ENCODE results near the gene BPIFB1.

The BPIFB1 gene

DNA sequence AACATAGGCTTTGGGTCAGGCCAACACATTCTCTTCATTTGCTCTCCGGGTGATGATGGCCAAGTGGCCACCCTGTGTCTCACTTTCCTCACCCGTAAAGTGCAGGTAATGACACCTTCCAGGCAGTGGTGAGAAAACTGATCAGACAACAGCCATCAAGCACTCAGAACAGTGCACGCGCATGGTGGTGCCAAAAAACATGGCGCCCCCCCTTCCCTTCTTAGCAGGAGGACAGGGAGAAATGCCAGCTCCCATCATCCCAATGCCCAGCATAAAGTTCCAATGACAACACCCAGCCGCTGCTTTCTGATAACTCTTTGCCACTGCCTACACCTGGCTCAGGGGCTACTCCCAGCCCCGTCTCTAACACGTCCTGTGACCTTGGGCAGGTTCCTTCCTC, 8.4 kb downstream of the BPIFB1 start:
- in situ Hi-C loops (cut with HindIII; ENCODE audit: low sequenced_read_pairs): loop anchor here (25.0 kb wide), 1 partner anchor 379 kb away; no protein-coding TSS in a partner anchor

DNA sequence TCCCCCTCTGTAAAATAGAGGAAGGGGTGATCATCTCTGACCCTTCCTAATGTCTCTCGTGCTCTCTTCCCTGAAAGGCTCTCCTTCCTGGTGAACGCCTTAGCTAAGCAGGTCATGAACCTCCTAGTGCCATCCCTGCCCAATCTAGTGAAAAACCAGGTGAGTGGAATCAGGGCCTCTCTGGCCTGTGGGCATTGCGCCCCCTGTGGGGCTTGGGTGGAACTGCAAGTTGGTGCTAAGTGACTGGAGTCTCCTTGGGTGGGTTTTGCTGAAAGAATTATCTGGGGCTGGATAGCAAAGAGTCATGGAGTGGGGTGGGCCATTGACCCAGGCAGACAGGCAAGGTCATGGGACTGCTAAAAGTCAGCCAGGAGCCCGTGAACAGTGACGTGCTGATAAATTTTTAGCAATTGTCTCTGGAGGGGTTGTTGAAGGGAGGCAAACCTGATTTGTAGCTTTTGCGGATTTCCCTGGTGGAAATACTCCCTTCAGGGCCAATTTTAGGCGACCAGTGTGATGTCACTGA, 8.9 kb downstream of the BPIFB1 start:
- in situ Hi-C loops (cut with HindIII; ENCODE audit: low sequenced_read_pairs): loop anchor here (25.0 kb wide), 1 partner anchor 380 kb away; no protein-coding TSS in a partner anchor

DNA sequence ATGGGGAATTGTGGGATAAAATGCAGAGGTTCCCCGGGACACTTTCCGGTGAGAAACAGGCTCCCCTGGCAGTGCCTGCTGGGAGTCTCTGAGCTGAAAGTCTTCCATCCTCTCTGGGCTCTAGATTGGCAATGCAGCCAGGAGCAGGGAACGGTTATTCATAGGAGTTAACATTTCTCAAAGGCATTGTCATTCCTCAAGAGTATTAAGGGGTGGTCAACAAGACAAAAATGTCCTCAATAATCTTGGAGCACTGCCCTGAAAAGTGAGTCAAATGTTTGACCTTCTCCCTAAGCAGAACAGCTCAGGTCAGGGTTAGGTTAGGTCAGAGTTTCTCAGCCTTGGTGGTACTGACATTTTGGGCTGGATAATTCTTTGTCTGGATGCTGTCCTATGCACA, 13.2 kb downstream of the BPIFB1 start:
- in situ Hi-C loops (cut with HindIII; ENCODE audit: low sequenced_read_pairs): loop anchor here (25.0 kb wide), 1 partner anchor 384 kb away; no protein-coding TSS in a partner anchor

DNA sequence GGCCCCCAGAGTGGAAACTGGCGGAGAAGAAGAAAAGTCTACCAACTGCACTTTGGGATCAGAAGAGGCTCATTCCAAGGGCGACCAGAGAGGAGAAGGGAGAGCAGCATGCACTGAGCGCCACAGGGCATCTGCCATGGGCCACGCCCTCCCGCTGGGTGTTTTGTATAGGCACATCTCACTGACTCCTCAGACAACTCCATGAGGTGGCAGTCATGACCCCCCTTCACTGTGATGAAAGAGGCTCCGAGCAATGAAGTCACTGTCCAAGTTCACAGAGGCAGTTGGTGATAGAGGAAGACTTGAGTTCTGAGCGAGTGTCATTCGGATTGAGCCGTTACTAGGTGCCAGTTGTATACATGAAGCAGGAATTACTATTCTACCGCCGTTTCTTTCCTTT, 15.4 kb downstream of the BPIFB1 start:
- in situ Hi-C loops (cut with HindIII; ENCODE audit: low sequenced_read_pairs): loop anchor here (25.0 kb wide), 1 partner anchor 386 kb away; no protein-coding TSS in a partner anchor

DNA sequence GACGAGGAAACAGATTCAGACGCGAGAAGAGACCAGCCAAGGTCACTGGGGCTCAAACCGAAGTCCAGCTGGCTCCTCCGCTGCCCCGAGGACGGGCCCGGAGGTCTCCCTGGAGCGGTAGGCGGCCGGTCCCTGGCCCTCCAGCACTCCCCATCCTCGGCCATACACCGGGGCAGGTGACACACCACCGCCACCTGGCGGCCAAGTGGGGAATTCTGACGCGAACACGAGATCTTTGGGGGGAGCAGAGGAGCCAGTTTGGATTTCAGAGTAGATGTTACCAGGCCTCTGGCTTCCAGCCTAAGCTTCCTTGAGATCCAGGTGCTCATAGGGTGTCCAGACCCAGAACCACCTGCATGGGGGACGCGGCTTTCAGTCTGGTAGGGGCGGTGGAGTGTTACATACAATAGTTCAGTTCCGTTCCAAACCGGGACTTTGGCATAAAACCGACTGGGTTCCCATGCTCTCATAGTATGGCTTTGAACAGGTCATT, 16.1 kb downstream of the BPIFB1 start:
- in situ Hi-C loops (cut with HindIII; ENCODE audit: low sequenced_read_pairs): loop anchor here (25.0 kb wide), 1 partner anchor 387 kb away; no protein-coding TSS in a partner anchor

DNA sequence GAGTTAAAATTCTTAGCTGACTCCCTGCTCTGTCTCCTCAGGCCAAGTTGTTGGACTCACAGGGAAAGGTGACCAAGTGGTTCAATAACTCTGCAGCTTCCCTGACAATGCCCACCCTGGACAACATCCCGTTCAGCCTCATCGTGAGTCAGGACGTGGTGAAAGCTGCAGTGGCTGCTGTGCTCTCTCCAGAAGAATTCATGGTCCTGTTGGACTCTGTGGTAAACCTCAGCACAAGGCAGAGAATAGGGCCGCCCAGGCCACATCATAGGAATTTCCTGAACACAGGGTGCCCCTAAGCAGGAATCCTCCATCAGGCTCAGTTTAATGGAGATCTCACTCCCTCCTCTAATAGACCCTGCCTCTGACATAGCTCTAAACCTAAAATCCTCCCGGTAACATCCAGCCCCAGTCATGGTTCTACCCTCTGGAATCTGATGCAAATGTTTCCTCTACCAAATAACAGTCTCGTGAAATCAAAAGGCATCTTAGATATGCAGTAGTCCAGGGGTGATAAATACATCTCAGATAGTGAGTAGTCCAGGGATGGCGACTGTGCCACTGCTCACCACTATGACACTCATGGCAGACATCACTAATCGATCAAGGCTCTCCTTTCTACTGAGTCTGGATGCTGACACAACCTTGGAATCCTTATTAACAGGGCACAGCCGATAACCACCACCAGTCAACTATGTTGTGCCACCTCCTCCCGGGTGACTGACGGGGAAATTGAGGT, 18.3 kb downstream of the BPIFB1 start:
- in situ Hi-C loops (cut with HindIII; ENCODE audit: low sequenced_read_pairs): no loop called here

DNA sequence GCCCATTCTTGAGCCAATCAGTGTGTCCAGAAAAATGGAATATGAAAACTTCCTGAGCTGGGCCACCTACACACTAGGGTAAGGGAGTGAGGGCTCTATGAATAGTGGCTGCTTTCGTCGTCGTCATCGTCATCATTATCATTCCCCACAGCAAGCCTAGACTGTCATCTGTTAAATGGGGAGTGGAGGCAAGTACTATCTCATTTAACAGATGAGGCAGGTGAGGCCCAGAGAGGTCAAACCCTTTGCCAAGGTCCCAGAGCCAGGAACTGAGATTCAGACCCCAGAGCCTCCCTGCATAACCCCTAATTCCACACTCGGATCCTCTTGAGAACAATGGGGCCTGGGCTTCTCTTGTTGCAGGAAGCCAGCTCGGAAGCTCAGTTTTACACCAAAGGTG, 20.6 kb downstream of the BPIFB1 start:
- in situ Hi-C loops (cut with HindIII; ENCODE audit: low sequenced_read_pairs): no loop called here

DNA sequence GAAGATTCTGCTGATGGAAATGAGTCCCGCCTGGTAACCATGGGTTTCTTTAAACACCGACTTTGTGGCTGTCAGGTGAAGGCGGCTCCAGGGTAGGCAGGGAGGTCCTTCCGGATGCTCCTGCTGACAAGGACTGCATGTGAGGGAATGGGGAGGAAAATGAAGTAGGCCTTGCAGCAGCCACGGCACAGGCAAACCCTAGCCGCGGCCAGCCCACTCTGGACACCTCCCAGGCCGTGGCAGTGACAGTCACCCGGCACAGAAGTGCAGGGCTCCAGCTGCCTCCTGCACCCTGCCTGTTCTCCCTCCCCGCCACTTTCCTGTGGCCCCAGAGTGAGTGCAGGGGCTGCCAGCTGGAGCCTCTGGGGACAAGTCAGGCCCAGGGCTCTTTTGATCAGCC, 21.0 kb downstream of the BPIFB1 start:
- in situ Hi-C loops (cut with HindIII; ENCODE audit: low sequenced_read_pairs): no loop called here

DNA sequence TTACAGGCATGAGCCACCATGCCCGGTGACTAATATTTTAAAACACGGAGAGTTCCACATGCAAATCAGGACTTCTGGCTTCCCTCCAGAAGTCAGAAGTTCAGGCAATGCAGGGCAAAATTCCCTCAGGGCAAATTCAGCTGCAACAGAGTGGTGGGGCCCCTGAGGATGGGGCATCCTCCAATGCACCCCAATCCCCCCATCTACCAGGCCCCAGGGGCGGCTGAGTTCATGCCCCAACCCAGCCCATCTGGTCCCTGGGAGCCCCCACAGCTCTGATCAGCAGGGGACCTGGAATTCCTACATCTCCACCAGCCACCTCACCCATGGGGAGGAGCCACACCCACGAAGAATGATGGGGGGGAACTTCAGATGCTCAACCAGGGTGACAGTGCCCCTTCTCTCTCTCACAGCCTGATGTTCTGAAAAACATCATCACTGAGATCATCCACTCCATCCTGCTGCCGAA, 22.6 kb downstream of the BPIFB1 start:
- in situ Hi-C loops (cut with HindIII; ENCODE audit: low sequenced_read_pairs): no loop called here

DNA sequence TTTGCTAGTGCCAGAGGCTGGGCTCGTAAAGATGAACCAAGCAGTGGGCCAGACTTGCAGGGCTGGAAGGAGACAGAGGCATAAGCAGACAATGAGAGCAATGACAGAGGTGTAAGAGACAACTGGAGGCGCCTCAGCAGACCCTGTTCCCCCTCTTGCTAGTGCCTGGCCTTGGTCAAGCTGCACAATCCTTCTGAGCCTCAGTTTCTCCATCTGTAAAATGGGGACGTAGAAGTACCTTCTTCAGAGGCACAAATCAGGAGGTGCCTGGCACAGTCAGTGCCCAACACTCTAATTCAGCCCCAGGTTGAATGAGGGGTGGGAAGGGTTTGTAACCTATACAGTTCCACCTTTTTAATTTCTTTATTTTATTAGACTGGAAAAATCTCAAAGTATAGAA, 23.2 kb downstream of the BPIFB1 start:
- in situ Hi-C loops (cut with HindIII; ENCODE audit: low sequenced_read_pairs): no loop called here

DNA sequence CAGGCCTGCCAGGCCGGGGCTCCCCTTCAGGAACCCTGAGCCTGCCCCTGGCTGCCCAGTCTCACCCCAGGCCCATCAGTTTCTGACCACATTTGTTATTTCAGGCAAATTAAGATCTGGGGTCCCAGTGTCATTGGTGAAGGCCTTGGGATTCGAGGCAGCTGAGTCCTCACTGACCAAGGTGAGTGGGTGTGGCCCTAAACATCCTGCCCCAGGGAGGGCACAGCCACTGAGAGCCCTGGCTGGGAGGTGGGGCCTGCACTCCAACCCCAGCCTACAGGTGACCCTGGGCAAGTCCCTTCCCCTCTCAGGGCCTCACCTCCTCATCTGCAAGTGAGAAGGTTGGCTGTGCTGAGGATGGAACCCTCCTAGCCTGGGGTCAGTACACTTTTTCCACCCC, 23.8 kb downstream of the BPIFB1 start:
- in situ Hi-C loops (cut with HindIII; ENCODE audit: low sequenced_read_pairs): no loop called here

DNA sequence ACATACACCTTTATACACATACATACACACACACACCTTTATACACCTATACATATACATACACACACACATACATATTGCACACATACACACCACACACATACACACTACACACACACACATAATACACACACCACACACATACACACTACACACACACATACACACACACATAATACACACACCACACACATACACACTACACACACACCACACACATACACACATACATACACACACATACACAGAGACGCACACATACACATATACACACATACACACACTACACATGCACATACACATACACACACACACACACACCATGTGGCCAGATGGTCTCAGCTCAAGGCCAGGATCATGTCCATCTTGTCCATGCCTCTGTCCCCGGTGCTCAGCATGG, 25.7 kb downstream of the BPIFB1 start:
- in situ Hi-C loops (cut with HindIII; ENCODE audit: low sequenced_read_pairs): no loop called here

DNA sequence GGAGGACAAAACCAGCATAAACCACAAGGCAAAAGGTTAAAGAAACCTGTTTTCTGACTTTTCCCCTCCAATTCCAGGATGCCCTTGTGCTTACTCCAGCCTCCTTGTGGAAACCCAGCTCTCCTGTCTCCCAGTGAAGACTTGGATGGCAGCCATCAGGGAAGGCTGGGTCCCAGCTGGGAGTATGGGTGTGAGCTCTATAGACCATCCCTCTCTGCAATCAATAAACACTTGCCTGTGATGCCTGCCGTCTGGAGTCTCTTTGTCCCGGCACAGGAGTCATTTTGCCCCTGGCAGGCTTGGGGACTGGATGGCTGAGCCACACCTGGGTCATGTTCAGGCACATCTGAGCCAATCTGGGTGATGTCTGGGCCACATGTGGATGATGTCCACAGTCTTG, 26.6 kb downstream of the BPIFB1 start:
- in situ Hi-C loops (cut with HindIII; ENCODE audit: low sequenced_read_pairs): loop anchor here (10.0 kb wide), 1 partner anchor 235 kb away; the partner anchor contains the start of gene BPIFB4

DNA sequence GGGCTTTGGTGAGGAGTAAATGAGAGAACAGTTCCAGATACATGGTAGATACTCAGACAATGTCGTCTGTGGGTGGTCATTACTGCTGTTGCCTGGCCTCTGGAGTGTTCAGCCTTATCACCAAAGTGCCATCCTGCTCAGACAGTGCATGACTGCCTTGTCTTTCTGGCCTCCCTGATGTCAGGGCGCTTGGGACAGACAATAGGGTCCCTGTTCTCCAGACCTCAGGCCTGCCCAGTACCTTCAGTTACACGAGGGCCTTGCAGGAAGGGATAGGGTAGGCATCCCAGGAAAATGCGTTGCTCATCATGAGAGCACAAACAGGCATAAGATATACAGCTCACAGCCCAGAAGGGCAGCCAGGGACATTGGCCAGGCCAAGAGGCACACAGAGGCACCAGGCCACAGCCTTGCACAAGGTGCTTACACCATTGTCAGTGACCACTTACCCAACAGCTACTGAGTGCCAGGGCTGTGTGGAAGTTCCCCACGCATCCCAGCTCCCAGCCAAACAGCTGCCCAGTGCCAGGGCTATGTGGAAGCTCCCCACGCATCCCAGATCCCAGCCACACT, 27.4 kb downstream of the BPIFB1 start:
- in situ Hi-C loops (cut with HindIII; ENCODE audit: low sequenced_read_pairs): loop anchor here (10.0 kb wide), 1 partner anchor 236 kb away; the partner anchor contains the start of gene BPIFB4

DNA sequence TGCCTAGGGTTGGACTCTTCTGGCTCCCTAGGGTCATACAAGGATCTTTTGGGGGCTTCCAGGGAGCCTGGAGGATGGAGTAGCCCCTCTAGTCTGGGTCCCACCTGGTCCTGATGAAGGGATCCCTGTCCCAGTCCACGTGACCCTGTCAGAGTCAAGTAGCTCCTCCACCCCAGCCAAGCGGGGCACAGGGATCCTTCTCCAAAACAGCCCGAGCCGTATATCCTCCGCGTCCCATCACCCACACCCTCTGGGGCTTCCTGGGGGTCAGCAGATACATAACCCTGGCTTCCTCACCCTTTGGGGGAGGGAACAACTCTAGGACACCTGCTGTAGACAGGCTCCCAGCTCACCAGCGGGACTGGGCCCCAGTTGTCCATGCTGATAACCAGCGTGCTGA, 28.0 kb downstream of the BPIFB1 start:
- in situ Hi-C loops (cut with HindIII; ENCODE audit: low sequenced_read_pairs): loop anchor here (10.0 kb wide), 1 partner anchor 236 kb away; the partner anchor contains the start of gene BPIFB4

DNA sequence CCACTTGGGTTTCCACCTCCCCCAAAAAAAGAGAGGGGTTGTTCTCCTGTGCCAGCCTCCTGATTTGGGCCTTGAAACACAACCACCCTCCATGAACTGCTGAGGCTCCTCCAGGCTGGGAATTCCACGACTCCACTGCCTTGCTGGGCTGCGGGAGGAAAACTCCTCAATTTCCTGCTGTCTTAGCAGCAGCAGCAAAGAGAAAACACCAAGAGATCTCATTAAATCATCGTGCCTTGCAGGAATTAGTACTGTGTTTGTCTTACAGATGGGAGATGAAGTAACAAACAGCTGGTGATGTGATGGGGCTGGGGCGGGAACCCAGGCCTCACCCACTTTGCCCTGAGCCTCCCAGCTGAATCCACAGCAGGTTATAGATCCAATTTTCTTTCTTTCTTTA, 29.0 kb downstream of the BPIFB1 start:
- in situ Hi-C loops (cut with HindIII; ENCODE audit: low sequenced_read_pairs): loop anchor here (10.0 kb wide), 1 partner anchor 237 kb away; the partner anchor contains the start of gene BPIFB4

DNA sequence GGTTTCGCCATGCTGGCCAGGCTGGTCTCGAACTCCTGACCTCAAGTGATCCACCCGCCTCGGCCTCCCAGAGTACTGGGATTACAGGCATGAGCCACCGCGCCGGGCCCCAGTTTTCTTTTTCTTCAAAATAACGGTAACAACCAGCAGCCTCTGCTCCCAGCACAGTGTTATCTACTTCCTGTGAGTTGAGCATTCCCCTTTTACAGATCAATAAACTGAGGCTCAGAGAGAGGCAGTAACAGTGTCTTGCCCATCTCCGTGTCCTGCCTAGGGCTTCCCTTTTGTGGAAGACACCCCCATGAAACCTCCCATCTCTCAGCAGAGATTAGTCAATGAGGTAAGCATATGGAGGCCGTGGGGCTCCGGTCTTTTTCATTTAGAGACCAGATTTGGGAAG, 29.6 kb downstream of the BPIFB1 start:
- in situ Hi-C loops (cut with HindIII; ENCODE audit: low sequenced_read_pairs): loop anchor here (10.0 kb wide), 1 partner anchor 238 kb away; the partner anchor contains the start of gene BPIFB4

DNA sequence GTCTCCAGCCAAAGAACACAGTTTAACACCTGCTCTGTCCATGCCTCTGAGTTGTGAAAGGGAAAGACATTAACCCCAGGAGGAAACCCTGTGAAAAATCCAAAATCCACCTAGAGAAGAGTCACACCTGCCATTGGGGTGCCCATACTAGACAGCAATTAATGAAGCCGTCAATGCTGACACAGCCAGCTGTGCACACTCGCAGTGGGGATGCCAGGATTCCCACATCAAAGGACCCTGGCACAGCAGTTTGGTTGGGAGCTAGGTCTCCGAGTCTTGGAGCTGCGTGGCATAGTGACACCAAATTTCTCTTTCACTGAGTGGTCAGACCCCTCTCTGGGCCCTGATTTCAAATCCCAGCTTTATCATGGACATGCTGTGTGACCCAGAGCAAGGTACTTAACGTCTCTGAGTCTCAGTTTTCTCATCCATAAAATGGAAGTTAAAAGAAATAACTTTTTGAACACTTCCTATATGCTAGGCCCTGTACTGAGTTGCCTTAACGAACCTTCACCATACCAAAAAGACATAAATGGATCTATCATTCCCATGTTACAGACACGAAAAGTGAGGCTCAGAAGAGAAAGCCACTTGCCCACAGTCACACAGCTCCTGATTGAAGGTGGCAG, 30.8 kb downstream of the BPIFB1 start:
- in situ Hi-C loops (cut with HindIII; ENCODE audit: low sequenced_read_pairs): loop anchor here (10.0 kb wide), 1 partner anchor 239 kb away; the partner anchor contains the start of gene BPIFB4

DNA sequence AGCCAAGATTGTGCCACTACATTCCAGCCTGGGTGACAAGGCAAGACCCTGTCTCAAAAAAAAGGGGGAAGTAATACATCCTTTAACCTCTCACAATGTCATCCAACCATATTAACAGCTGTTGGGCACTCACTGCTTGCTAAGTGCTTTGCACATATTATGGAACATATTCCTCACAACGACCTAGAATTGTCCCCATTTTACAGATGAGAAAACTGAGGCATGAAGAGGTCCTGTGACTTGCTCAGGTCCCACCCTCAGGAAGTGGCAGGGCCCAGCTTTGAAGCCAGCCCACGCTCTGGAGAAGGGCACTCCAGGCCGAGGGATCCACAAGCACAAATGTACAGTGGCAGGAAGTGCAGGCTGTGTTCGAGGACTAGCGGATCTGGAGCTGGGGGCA, 33.3 kb downstream of the BPIFB1 start:
- in situ Hi-C loops (cut with HindIII; ENCODE audit: low sequenced_read_pairs): loop anchor here (10.0 kb wide), 1 partner anchor 242 kb away; the partner anchor contains the start of gene BPIFB4

DNA sequence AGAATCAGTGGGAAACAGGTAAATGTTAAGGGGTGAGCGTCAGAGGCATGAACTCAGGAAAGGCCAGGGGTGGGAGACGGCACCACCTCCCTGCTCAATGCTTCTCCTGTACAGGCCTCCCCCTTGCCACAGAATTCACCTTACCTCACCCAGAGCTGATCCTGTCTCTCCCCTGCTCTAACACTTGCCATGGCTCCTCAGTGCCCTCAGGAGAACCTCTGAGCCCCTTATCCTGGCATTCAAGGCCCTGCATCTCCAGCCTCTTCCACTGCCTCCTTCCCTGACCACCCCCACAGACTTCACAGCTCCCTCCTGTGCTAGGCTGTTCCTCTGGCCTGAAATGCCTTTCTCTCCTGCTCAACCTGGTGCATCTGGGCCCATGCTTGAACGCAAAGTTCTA, 33.9 kb downstream of the BPIFB1 start:
- in situ Hi-C loops (cut with HindIII; ENCODE audit: low sequenced_read_pairs): loop anchor here (10.0 kb wide), 1 partner anchor 242 kb away; the partner anchor contains the start of gene BPIFB4
